Measurements from ENCODE around the gene GOLGA6L9.
"Not testable (repeated sequence)": the region's sequence is repeated elsewhere in the genome, so short reads cannot be mapped to it uniquely, and the experiment has no call there.

The GOLGA6L9 gene

GRCh38 chr15:82429693-82430092 lies at the start of gene GOLGA6L9:
TSS of gene GOLGA6L9 (plus strand) at chr15:82429816. CDS start at chr15:82430080, 264 bp downstream.
- DNase-seq (ENCODE audit: low spot score) = not testable (repeated sequence)

GRCh38 chr15:82381330-82381955 lies 48.2 kb upstream of the GOLGA6L9 start:
- DNase-seq (ENCODE audit: low spot score) = not testable (repeated sequence)

- DNase-seq (ENCODE audit: low spot score) = not testable (repeated sequence)
Observed at GRCh38 chr15:82387209-82387608, 42.4 kb upstream of the GOLGA6L9 start.

- DNase-seq (ENCODE audit: low spot score) = not testable (repeated sequence)
Observed at GRCh38 chr15:82390152-82390551, 39.5 kb upstream of the GOLGA6L9 start.

GRCh38 chr15:82392077-82392476 lies 37.5 kb upstream of the GOLGA6L9 start:
- not testable (repeated sequence) for DNase-seq (ENCODE audit: low spot score)

GRCh38 chr15:82393671-82394070 lies 35.9 kb upstream of the GOLGA6L9 start:
- DNase-seq (ENCODE audit: low spot score) = no peak

GRCh38 chr15:82395788-82396187 lies 33.8 kb upstream of the GOLGA6L9 start:
- DNase-seq (ENCODE audit: low spot score) = not testable (repeated sequence)

- DNase-seq (ENCODE audit: low spot score) = no peak
Observed at GRCh38 chr15:82397817-82398216, 31.8 kb upstream of the GOLGA6L9 start.

- DNase-seq (ENCODE audit: low spot score) = peak; percentile 19
Observed at GRCh38 chr15:82398785-82399184, 30.8 kb upstream of the GOLGA6L9 start.

GRCh38 chr15:82399366-82400103 lies 30.1 kb upstream of the GOLGA6L9 start:
- peak; percentile 82 for DNase-seq (ENCODE audit: low spot score)

- not testable (repeated sequence) for DNase-seq (ENCODE audit: low spot score)
Observed at GRCh38 chr15:82401918-82402317, 27.7 kb upstream of the GOLGA6L9 start.

- not testable (repeated sequence) for DNase-seq (ENCODE audit: low spot score)
Observed at GRCh38 chr15:82402341-82402740, 27.3 kb upstream of the GOLGA6L9 start.

GRCh38 chr15:82406211-82406610 lies 23.4 kb upstream of the GOLGA6L9 start:
- not testable (repeated sequence) for DNase-seq (ENCODE audit: low spot score)

- not testable (repeated sequence) for DNase-seq (ENCODE audit: low spot score)
Observed at GRCh38 chr15:82410306-82410705, 19.3 kb upstream of the GOLGA6L9 start.

GRCh38 chr15:82411595-82411994 lies 18.0 kb upstream of the GOLGA6L9 start:
- not testable (repeated sequence) for DNase-seq (ENCODE audit: low spot score)

GRCh38 chr15:82414525-82415191 lies 15.0 kb upstream of the GOLGA6L9 start:
- DNase-seq (ENCODE audit: low spot score) = not testable (repeated sequence)

- not testable (repeated sequence) for DNase-seq (ENCODE audit: low spot score)
Observed at GRCh38 chr15:82420516-82420915, 9.1 kb upstream of the GOLGA6L9 start.

GRCh38 chr15:82420966-82421365 lies 8.7 kb upstream of the GOLGA6L9 start:
- not testable (repeated sequence) for DNase-seq (ENCODE audit: low spot score)

- DNase-seq (ENCODE audit: low spot score) = not testable (repeated sequence)
Observed at GRCh38 chr15:82427117-82427516, 2.5 kb upstream of the GOLGA6L9 start.

- not testable (repeated sequence) for DNase-seq (ENCODE audit: low spot score)
Observed at GRCh38 chr15:82445420-82445819, 15.8 kb downstream of the GOLGA6L9 start.

GRCh38 chr15:82457336-82457735 lies 27.7 kb downstream of the GOLGA6L9 start:
- DNase-seq (ENCODE audit: low spot score) = not testable (repeated sequence)

GRCh38 chr15:82465629-82466028 lies 36.0 kb downstream of the GOLGA6L9 start:
- DNase-seq (ENCODE audit: low spot score) = not testable (repeated sequence)

GRCh38 chr15:82468205-82468604 lies 38.6 kb downstream of the GOLGA6L9 start:
- not testable (repeated sequence) for DNase-seq (ENCODE audit: low spot score)
